Stimulated activated CD8-positive, alpha-beta memory T cell treated with anti-CD3 and anti-CD28 coated beads, Interleukin-7, amount 100 ng/mL, for 48 hours (primary cell): ENCODE data around the gene SSH3.

Experiments used
- DNase-seq, 2 donors: peaks; one replicate each; pipeline ENCODE4 v3.0.0-alpha.2; 2020; ENCODE audit warnings: low read depth in 1 of 2; ENCODE audit errors: extremely low read depth in 1 of 2

Gene SSH3

GRCh38 chr11:67345247-67345919, 42.1 kb downstream of the SSH3 start:
- DNase-seq: no peak

GRCh38 chr11:67345920-67346819, 42.8 kb downstream of the SSH3 start:
- DNase-seq: no peak

- DNase-seq: no peak
Observed at GRCh38 chr11:67347964-67348749, 44.8 kb downstream of the SSH3 start.

- DNase-seq: no peak
Observed at GRCh38 chr11:67349036-67349435, 45.7 kb downstream of the SSH3 start.

GRCh38 chr11:67349457-67349856, 46.1 kb downstream of the SSH3 start:
- no peak for DNase-seq

GRCh38 chr11:67349928-67350465, 46.7 kb downstream of the SSH3 start:
- DNase-seq: no peak

GRCh38 chr11:67351275-67352005, 48.1 kb downstream of the SSH3 start:
- no peak for DNase-seq

GRCh38 chr11:67352546-67353316, 49.4 kb downstream of the SSH3 start:
- DNase-seq: no peak

- DNase-seq: peak; percentile 90 to 96
Observed at GRCh38 chr11:67353317-67354074, 50.2 kb downstream of the SSH3 start, which contains the start of gene POLD4. Gene POLD4, minus strand, starts transcription at chr11:67353546. Its CDS starts 147 bp downstream, at chr11:67353399.

GRCh38 chr11:67354075-67355022, 51.0 kb downstream of the SSH3 start:
- DNase-seq: no peak

GRCh38 chr11:67355023-67355793, 51.9 kb downstream of the SSH3 start:
- no peak for DNase-seq

GRCh38 chr11:67355794-67356386, 52.6 kb downstream of the SSH3 start:
- no peak for DNase-seq

- DNase-seq: no peak
Observed at GRCh38 chr11:67356387-67356863, 53.1 kb downstream of the SSH3 start.

- DNase-seq: peak in 1 of 2 donors; percentile 52
Observed at GRCh38 chr11:67356864-67357561, 53.7 kb downstream of the SSH3 start.

GRCh38 chr11:67357831-67358670, 54.7 kb downstream of the SSH3 start:
- no peak for DNase-seq
